ENCODE measurements around the gene DNAJC30. TPM values are rescaled to one million over a fixed set of nuclear protein-coding genes. Genes with fewer than 3 reads are reported as not detected.

The DNAJC30 gene
- total RNA-seq, 1 experiment from 2014 or later, result 8.5 TPM

DNA sequence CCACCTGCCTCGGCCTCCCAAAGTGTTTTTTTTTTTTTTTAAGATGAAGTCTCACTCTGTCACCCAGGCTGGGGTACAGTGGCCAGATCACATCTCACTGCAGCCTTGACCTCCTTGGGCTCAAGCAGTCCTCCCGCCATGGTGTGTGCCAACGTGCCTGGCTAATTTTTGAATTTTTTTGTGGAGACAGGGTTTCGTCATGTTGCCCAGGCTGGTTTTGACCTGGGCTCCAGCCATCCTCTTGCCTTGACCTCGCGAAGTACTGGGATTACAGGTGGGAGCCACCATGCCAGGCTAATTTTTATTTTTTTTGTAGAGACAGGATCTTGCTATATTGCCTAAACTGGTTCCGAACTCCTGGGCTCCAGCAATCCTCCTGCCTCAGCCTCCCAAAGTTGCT is 49.9 kb downstream of the DNAJC30 start:
- no peak overlapping the region for H3K27ac ChIP-seq (ENCODE audit: low read depth, low read length)
- ChIA-PET POLR2A (interaction anchor here (0.7 kb wide), 1 partner anchor 13 kb away, joined by 3 read pairs; no protein-coding TSS in a partner anchor), RAD21 (ENCODE audit: low non-redundant PET in 1 of 2, low total read pairs in 2 of 2, uncharacterized antibody in 2 of 2, unreplicated experiment in 2 of 2) (no interaction called here), CTCF (no interaction called here)
- no peak overlapping the region for H2AFZ ChIP-seq (ENCODE audit: low read depth, low read length, poor library complexity, severe bottlenecking)
- BruUV-seq (replicated peaks), result no TSS peak
- DNase-seq (ENCODE audit: low read depth, low spot score), result no peak
- H3K9me3 ChIP-seq (ENCODE audit: control insufficient read depth in 1 of 2, insufficient read depth in 1 of 2, low read depth in 1 of 2, low read length in 2 of 2), result no peaks in the 10 kb centered on the region
- no peaks in the 10 kb centered on the region for H3K9me2 ChIP-seq (ENCODE audit: insufficient read depth)
- no peak overlapping the region for H3K4me3 ChIP-seq (replicated peaks in 1 of 2; ENCODE audit: low read depth in 1 of 2, low read length in 2 of 2)
- no peak overlapping the region for H3K4me2 ChIP-seq (ENCODE audit: low read length)
- H3K9ac ChIP-seq (ENCODE audit: low read length), result no peak overlapping the region
- TF ChIP-seq CEBPB (IDR thresholded peaks at IDR 0.05; ENCODE audit: low read depth) (no peak), SRF (IDR thresholded peaks at IDR 0.05; ENCODE audit: low read depth) (no peak), ZBTB33 (IDR thresholded peaks at IDR 0.05; ENCODE audit: extremely low read depth, insufficient replicate concordance, low read length) (no peak), ZFX (IDR thresholded peaks at IDR 0.05) (no peak), ELF1 (IDR thresholded peaks at IDR 0.05; ENCODE audit: borderline replicate concordance, low read depth) (no peak), EZH2 (IDR thresholded peaks at IDR 0.05) (no peak), RAD21 (IDR thresholded peaks at IDR 0.05; ENCODE audit: low read depth) (no peak), TCF7L2 (IDR thresholded peaks at IDR 0.05; ENCODE audit: borderline replicate concordance, extremely low read depth, insufficient read depth, insufficient read length) (no peak), REST (IDR thresholded peaks at IDR 0.05; ENCODE audit: low read depth) (no peak), SIN3A (IDR thresholded peaks at IDR 0.05; ENCODE audit: low read depth) (no peak), POLR2A (IDR thresholded peaks at IDR 0.05; ENCODE audit: borderline replicate concordance, extremely low read depth, insufficient read depth, insufficient read length) (no peak), ZNF274 (IDR thresholded peaks at IDR 0.05; ENCODE audit: low read depth, low read length) (no peak)
- peaks cover 53 to 88% of the 10 kb centered on the region in 2 experiments for H3K4me1 ChIP-seq (ENCODE audit: control insufficient read depth in 1 of 2, insufficient read depth in 2 of 2, low read length in 2 of 2)
- intact Hi-C loops (cut with micrococcal nuclease), result no loop called here
- no peaks in the 10 kb centered on the region for H3K36me3 ChIP-seq (ENCODE audit: control insufficient read depth in 1 of 2, insufficient read depth in 2 of 2, low read length in 2 of 2)
- no peaks in the 10 kb centered on the region; the same call in 1 of the 2 replicates for H3K79me2 ChIP-seq (ENCODE audit: insufficient read depth, low read length)
- H3K27me3 ChIP-seq (ENCODE audit: insufficient read depth, low read length), result no peaks in the 10 kb centered on the region
- no peak for ATAC-seq
- no peaks in the 10 kb centered on the region for H4K20me1 ChIP-seq (ENCODE audit: insufficient read depth)

Measured in HCT116 (cell line).